Measurements from ENCODE around the gene NUDT16L1.

Gene NUDT16L1

GRCh38 chr16:4702466-4702808 lies 9.1 kb downstream of the NUDT16L1 start:
- H3K4me3 ChIP-seq (ENCODE audit: low read depth, low read length), result no peak overlapping the region
- TF ChIP-seq CTCF (IDR thresholded peaks at IDR 0.05; ENCODE audit: low read depth, low read length) (no peak), POLR2A (IDR thresholded peaks at IDR 0.05; ENCODE audit: extremely low read depth, insufficient read length) (no peak), MYC (IDR thresholded peaks at IDR 0.05; ENCODE audit: low read depth, low read length) (no peak), MAX (IDR thresholded peaks at IDR 0.05; ENCODE audit: low read depth, low read length) (no peak)
- no peak for DNase-seq (ENCODE audit: low read depth)

- TF ChIP-seq MAX (IDR thresholded peaks at IDR 0.05; ENCODE audit: low read depth, low read length), result no peak
- H3K4me3 ChIP-seq (ENCODE audit: low read depth, low read length), result no peak overlapping the region
- DNase-seq (ENCODE audit: low read depth), result no peak
These were observed 10.5 kb downstream of the NUDT16L1 start for GRCh38 chr16:4703906-4704305.

- no peak for DNase-seq (ENCODE audit: low read depth)
- H3K4me3 ChIP-seq (ENCODE audit: low read depth, low read length), result no peak overlapping the region
- TF ChIP-seq CTCF (IDR thresholded peaks at IDR 0.05; ENCODE audit: low read depth, low read length) (no peak), MYC (IDR thresholded peaks at IDR 0.05; ENCODE audit: low read depth, low read length) (no peak), MAX (IDR thresholded peaks at IDR 0.05; ENCODE audit: low read depth, low read length) (no peak), POLR2A (IDR thresholded peaks at IDR 0.05; ENCODE audit: extremely low read depth, insufficient read length) (no peak)
These were observed 11.1 kb downstream of the NUDT16L1 start for GRCh38 chr16:4704491-4704890.

- no peak overlapping the region for H3K4me3 ChIP-seq (ENCODE audit: low read depth, low read length)
- no peak for DNase-seq (ENCODE audit: low read depth)
- TF ChIP-seq MYC (IDR thresholded peaks at IDR 0.05; ENCODE audit: low read depth, low read length) (no peak), MAX (IDR thresholded peaks at IDR 0.05; ENCODE audit: low read depth, low read length) (no peak), CTCF (IDR thresholded peaks at IDR 0.05; ENCODE audit: low read depth, low read length) (no peak), POLR2A (IDR thresholded peaks at IDR 0.05; ENCODE audit: extremely low read depth, insufficient read length) (no peak)
These were observed 11.6 kb downstream of the NUDT16L1 start for GRCh38 chr16:4704913-4705312.

GRCh38 chr16:4706871-4707270 lies 13.5 kb downstream of the NUDT16L1 start:
- no peak overlapping the region for H3K4me3 ChIP-seq (ENCODE audit: low read depth, low read length)
- TF ChIP-seq CTCF (IDR thresholded peaks at IDR 0.05; ENCODE audit: low read depth, low read length), result no peak
- no peak for TF ChIP-seq MYC (IDR thresholded peaks at IDR 0.05; ENCODE audit: low read depth, low read length)
- no peak for TF ChIP-seq POLR2A (IDR thresholded peaks at IDR 0.05; ENCODE audit: extremely low read depth, insufficient read length)
- no peak for DNase-seq (ENCODE audit: low read depth)

GRCh38 chr16:4709481-4709880 lies 16.1 kb downstream of the NUDT16L1 start:
- no peak for TF ChIP-seq MYC (IDR thresholded peaks at IDR 0.05; ENCODE audit: low read depth, low read length)
- TF ChIP-seq CTCF (IDR thresholded peaks at IDR 0.05; ENCODE audit: low read depth, low read length), result no peak
- TF ChIP-seq MAX (IDR thresholded peaks at IDR 0.05; ENCODE audit: low read depth, low read length), result no peak
- TF ChIP-seq POLR2A (IDR thresholded peaks at IDR 0.05; ENCODE audit: extremely low read depth, insufficient read length), result no peak
- no peak overlapping the region for H3K4me3 ChIP-seq (ENCODE audit: low read depth, low read length)
- no peak for DNase-seq (ENCODE audit: low read depth)
